Activated B cell treated with CpG ODN at 0.5 μM for 24 hours (primary cell): ENCODE data around the gene LDLRAD4. TPM values are rescaled to one million over a fixed set of nuclear protein-coding genes. Genes with fewer than 3 reads are reported as not detected.

ENCODE experiments used
- ATAC-seq: fragments of 200-7000 bp; cut with Tn5 transposase; one replicate; pipeline ENCODE4 v1.10.0; 2021; ENCODE audit warnings: low read depth, mild to moderate bottlenecking, moderate library complexity
- CTCF ChIA-PET: fragments of 350-600 bp; sonication (Branson Sonifier 250); formaldehyde crosslinking; loops from one replicate; lab custom pipeline; 2021; ENCODE audit warnings: antibody characterized with exemption; lab: Charles Lee
- POLR2A ChIA-PET: fragments of 350-600 bp; sonication (Branson Sonifier 250); formaldehyde crosslinking; loops from one replicate; lab custom pipeline; 2021; ENCODE audit warnings: antibody characterized with exemption; lab: Charles Lee
- DNase-seq: peaks from one replicate; pipeline ENCODE4 v3.0.0; 2022
- H3K27ac Mint-ChIP-seq: one replicate; pipeline ENCODE4 v1.8.0; 2020; ENCODE audit warnings: mixed read lengths
- H3K27me3 Mint-ChIP-seq: one replicate; pipeline ENCODE4 v1.8.0; 2021; ENCODE audit warnings: mixed read lengths
- H3K36me3 Mint-ChIP-seq: one replicate; pipeline ENCODE4 v1.8.0; 2021; ENCODE audit warnings: low read depth, mixed read lengths
- H3K4me1 Mint-ChIP-seq: one replicate; pipeline ENCODE4 v1.8.0; 2021; ENCODE audit warnings: mixed read lengths
- H3K4me3 Mint-ChIP-seq: one replicate; pipeline ENCODE4 v1.8.0; 2020; ENCODE audit warnings: mild to moderate bottlenecking, mixed read lengths
- H3K9me3 Mint-ChIP-seq: one replicate; pipeline ENCODE4 v1.8.0; 2020; ENCODE audit warnings: mixed read lengths
- CTCF ChIP-seq: fragments of 200-600 bp; IDR thresholded peaks from one replicate; pipeline ENCODE4 v1.8.0; 2022; ENCODE audit warnings: antibody characterized with exemption, mild to moderate bottlenecking
- intact Hi-C: fragments of 100-400 bp; cut with micrococcal nuclease; formaldehyde crosslinking; loops from one replicate; pipeline ENCODE4 v1.15.1; 2024
- total RNA-seq: library from RNA; stranded (reverse); gene quantifications from 2 replicates; pipeline ENCODE4 v1.2.3, GENCODE V29; 2022

The LDLRAD4 gene
- total RNA-seq, 1 donor from 2014 or later: 66.9 TPM

GRCh38 chr18:13624563-13625237, 406.1 kb downstream of the LDLRAD4 start:
- no peak for TF ChIP-seq CTCF
- no peak for DNase-seq
- POLR2A ChIA-PET: interaction anchor here (1.0 to 1.5 kb wide), 2 partner anchors 13 to 67 kb away, joined by 3 read pairs; no protein-coding TSS in a partner anchor
- no peak overlapping the region for H3K27ac Mint-ChIP-seq
- H3K9me3 Mint-ChIP-seq: no peaks in the 10 kb centered on the region
- intact Hi-C loops: no loop called here
- no peak overlapping the region for H3K4me3 Mint-ChIP-seq
- peaks cover 55% of the 10 kb centered on the region for H3K36me3 Mint-ChIP-seq
- H3K4me1 Mint-ChIP-seq: peaks cover 28% of the 10 kb centered on the region
- H3K27me3 Mint-ChIP-seq: no peaks in the 10 kb centered on the region
- CTCF ChIA-PET: interaction anchor here (0.7 kb wide), 1 partner anchor 67 kb away, joined by 3 read pairs; no protein-coding TSS in a partner anchor
- no peak for ATAC-seq

GRCh38 chr18:13625355-13625754, 406.8 kb downstream of the LDLRAD4 start:
- Mint-ChIP-seq H3K9me3 (no peaks in the 10 kb centered on the region), H3K27ac (no peak overlapping the region), H3K4me1 (peaks cover 31% of the 10 kb centered on the region), H3K27me3 (no peaks in the 10 kb centered on the region), H3K36me3 (peaks cover 58% of the 10 kb centered on the region), H3K4me3 (no peak overlapping the region)
- ATAC-seq (no peak), DNase-seq (no peak)
- intact Hi-C loops: no loop called here
- no peak for TF ChIP-seq CTCF
- ChIA-PET POLR2A (interaction anchor here (1.0 to 1.7 kb wide), 4 partner anchors 14 to 67 kb away, joined by 3 to 5 read pairs (median 4); no protein-coding TSS in a partner anchor), CTCF (interaction anchor here (0.7 kb wide), 1 partner anchor 67 kb away, joined by 3 read pairs; no protein-coding TSS in a partner anchor)

GRCh38 chr18:13625843-13626543, 407.4 kb downstream of the LDLRAD4 start:
- ChIA-PET CTCF (no interaction called here), POLR2A (interaction anchor here (1.0 to 1.7 kb wide), 5 partner anchors 14 to 68 kb away, joined by 3 to 7 read pairs (median 4); no protein-coding TSS in a partner anchor)
- Mint-ChIP-seq H3K27me3 (no peaks in the 10 kb centered on the region), H3K27ac (peak overlapping the region; percentile 51), H3K4me1 (peaks cover 25% of the 10 kb centered on the region), H3K4me3 (no peak overlapping the region), H3K9me3 (no peaks in the 10 kb centered on the region), H3K36me3 (peaks cover 52% of the 10 kb centered on the region)
- no peak for TF ChIP-seq CTCF
- ATAC-seq (no peak), DNase-seq (no peak)
- intact Hi-C loops: no loop called here

GRCh38 chr18:13626544-13626908, 408.0 kb downstream of the LDLRAD4 start:
- TF ChIP-seq CTCF: no peak
- Mint-ChIP-seq H3K4me3 (no peak overlapping the region), H3K9me3 (no peaks in the 10 kb centered on the region), H3K36me3 (peaks cover 47% of the 10 kb centered on the region), H3K27ac (no peak overlapping the region), H3K4me1 (peaks cover 24% of the 10 kb centered on the region), H3K27me3 (no peaks in the 10 kb centered on the region)
- CTCF ChIA-PET: interaction anchor here (3.9 kb wide), 1 partner anchor 66 kb away, joined by 121 read pairs; no protein-coding TSS in a partner anchor
- DNase-seq: no peak
- ATAC-seq: no peak
- intact Hi-C loops: no loop called here
- POLR2A ChIA-PET: interaction anchor here (1.2 to 1.7 kb wide), 3 partner anchors 41 to 64 kb away, joined by 4 to 7 read pairs (median 5); no protein-coding TSS in a partner anchor

- H3K4me3 Mint-ChIP-seq: no peak overlapping the region
- H3K36me3 Mint-ChIP-seq: peaks cover 43% of the 10 kb centered on the region
- POLR2A ChIA-PET: interaction anchor here (0.6 to 3.8 kb wide), 3 partner anchors 15 to 65 kb away, joined by 6 to 33 read pairs (median 16); no protein-coding TSS in a partner anchor
- no peak overlapping the region for H3K27ac Mint-ChIP-seq
- intact Hi-C loops: no loop called here
- no peaks in the 10 kb centered on the region for H3K27me3 Mint-ChIP-seq
- CTCF ChIA-PET: interaction anchor here (2.9 to 3.9 kb wide), 2 partner anchors 13 to 67 kb away, joined by 19 to 121 read pairs; no protein-coding TSS in a partner anchor
- no peaks in the 10 kb centered on the region for H3K9me3 Mint-ChIP-seq
- TF ChIP-seq CTCF: no peak
- ATAC-seq: no peak
- DNase-seq: no peak
- peaks cover 24% of the 10 kb centered on the region for H3K4me1 Mint-ChIP-seq
Measured at GRCh38 chr18:13627639-13628038, 409.1 kb downstream of the LDLRAD4 start.
